HG03460 (cell line): ENCODE measurements around the gene ACIN1.

Experiments
- ATAC-seq: cut with Tn5 transposase; IDR thresholded peaks from one replicate; pipeline ENCODE4 v1.9.1; 2021; ENCODE audit not compliant: unreplicated experiment

Gene ACIN1

GRCh38 chr14:23094666-23095195 lies at the start of gene ACIN1:
Gene ACIN1 (minus strand): TSS chr14:23095136. CDS start chr14:23095112, 24 bp downstream.
- peak; percentile 28 for ATAC-seq

GRCh38 chr14:23143911-23144310 lies 49.0 kb upstream of the ACIN1 start:
- no peak for ATAC-seq

- no peak for ATAC-seq
Observed at GRCh38 chr14:23142826-23143225, 47.9 kb upstream of the ACIN1 start.

- no peak for ATAC-seq
Observed at GRCh38 chr14:23141706-23142444, 46.9 kb upstream of the ACIN1 start.

GRCh38 chr14:23140371-23140770 lies 45.4 kb upstream of the ACIN1 start:
- ATAC-seq: no peak

GRCh38 chr14:23139874-23140273 lies 44.9 kb upstream of the ACIN1 start:
- ATAC-seq: no peak

GRCh38 chr14:23137813-23138535 lies 43.0 kb upstream of the ACIN1 start:
- no peak for ATAC-seq

GRCh38 chr14:23137192-23137812 lies 42.4 kb upstream of the ACIN1 start:
- ATAC-seq: no peak

GRCh38 chr14:23136566-23137133 lies 41.7 kb upstream of the ACIN1 start:
- ATAC-seq: no peak

GRCh38 chr14:23132970-23133369 lies 38.0 kb upstream of the ACIN1 start:
- no peak for ATAC-seq

GRCh38 chr14:23131482-23131881 lies 36.5 kb upstream of the ACIN1 start:
- ATAC-seq: no peak

GRCh38 chr14:23130871-23131270 lies 35.9 kb upstream of the ACIN1 start:
- ATAC-seq: no peak

GRCh38 chr14:23129759-23130316 lies 34.9 kb upstream of the ACIN1 start:
- no peak for ATAC-seq

GRCh38 chr14:23128969-23129758 lies 34.2 kb upstream of the ACIN1 start:
- ATAC-seq: no peak

- ATAC-seq: no peak
Observed at GRCh38 chr14:23127861-23128260, 32.9 kb upstream of the ACIN1 start.

GRCh38 chr14:23126548-23127278 lies 31.8 kb upstream of the ACIN1 start:
- ATAC-seq: no peak

- ATAC-seq: no peak
Observed at GRCh38 chr14:23125933-23126524, 31.1 kb upstream of the ACIN1 start.

GRCh38 chr14:23125011-23125410 lies 30.1 kb upstream of the ACIN1 start:
- ATAC-seq: no peak

- ATAC-seq: no peak
Observed at GRCh38 chr14:23124337-23124954, 29.5 kb upstream of the ACIN1 start.
